GM12878 (cell line): ENCODE data around the gene SYNM. TPM values are rescaled to one million over a fixed set of nuclear protein-coding genes. Genes with fewer than 3 reads are reported as not detected.

Experiments used
- ATAC-seq: fragments of 200-7000 bp; cut with Tn5 transposase; 3 replicates; pipeline ENCODE4 v1.9.1; 2020; ENCODE audit warnings: mild to moderate bottlenecking, moderate library complexity
- BruUV-seq: library from RNA; stranded (reverse); fragments of 400-500 nt; replicated peaks from 2 replicates; lab custom pipeline; 2021; lab: Mats Ljungman, UMichigan
- CTCF ChIA-PET: fragments of 300-600 bp; sonication (Branson Sonifier 250); formaldehyde crosslinking; extraction: SDS; loops from one replicate; lab custom pipeline; 2021; ENCODE audit warnings: inconsistent platforms; lab: Yijun Ruan, JAX
- POLR2A ChIA-PET: fragments of 350-600 bp; formaldehyde crosslinking; extraction: SDS; loops from one replicate; lab custom pipeline; 2021; ENCODE audit warnings: inconsistent platforms; lab: Charles Lee
- RAD21 ChIA-PET: fragments of 300-600 bp; sonication (Branson Sonifier 250); formaldehyde crosslinking; loops from one replicate; lab custom pipeline; 2023; ENCODE audit warnings: antibody characterized with exemption; ENCODE audit not compliant: unreplicated experiment; lab: Charles Lee
- SMC1A ChIA-PET: fragments of 300-600 bp; sonication (Branson Sonifier 250); formaldehyde crosslinking; loops from one replicate; lab custom pipeline; 2023; ENCODE audit not compliant: unreplicated experiment, uncharacterized antibody; lab: Charles Lee
- DNase-seq: peaks from one replicate; pipeline ENCODE4 v3.0.0-alpha.2; 2011; ENCODE audit warnings: low read depth, low spot score
- FAIRE-seq: peaks from 3 replicates; lab custom pipeline; 2011; peaks lifted over from hg19 to GRCh38; lab: Jason Lieb, UNC
- H2AFZ ChIP-seq: 2 replicates; pipeline ENCODE4 v1.6.0; 2011; ENCODE audit warnings: low read depth, low read length, control low read depth; ENCODE audit not compliant: control insufficient read depth
- H3K27ac ChIP-seq: 2 replicates; pipeline ENCODE4 v1.5.1; 2011; ENCODE audit warnings: control low read depth; ENCODE audit not compliant: control insufficient read depth, insufficient read depth
- H3K27me3 ChIP-seq, 2 experiments: replicated peaks in 1 of 2; 2 replicates each; pipeline versions ENCODE4 v1.6.0 to v1.6.1; 2011; ENCODE audit warnings: low read length in 1 of 2; ENCODE audit not compliant: control insufficient read depth in 2 of 2, insufficient read depth in 2 of 2
- H3K36me3 ChIP-seq, 2 experiments: 2 replicates each; pipeline ENCODE4 v1.5.1; 2011; ENCODE audit warnings: low read length in 1 of 2; ENCODE audit not compliant: control insufficient read depth in 2 of 2, insufficient read depth in 2 of 2
- H3K4me1 ChIP-seq: 2 replicates; pipeline ENCODE4 v1.6.1; 2011; ENCODE audit warnings: mild to moderate bottlenecking, low read length, moderate library complexity, mixed read lengths; ENCODE audit not compliant: control insufficient read depth, insufficient read depth
- H3K4me2 ChIP-seq: 2 replicates; pipeline ENCODE4 v1.6.0; 2011; ENCODE audit warnings: control low read depth; ENCODE audit not compliant: control insufficient read depth, insufficient read depth
- H3K4me3 ChIP-seq: fragments of 200-600 bp; sonication (generic); 2 replicates; pipeline ENCODE4 v1.5.1; 2016
- H3K79me2 ChIP-seq: 2 replicates; pipeline ENCODE4 v1.6.0; 2011; ENCODE audit warnings: low read length; ENCODE audit not compliant: control insufficient read depth, insufficient read depth
- H3K9ac ChIP-seq: 2 replicates; pipeline ENCODE4 v1.8.0; 2011; ENCODE audit warnings: low read length, control low read depth, mixed read lengths; ENCODE audit not compliant: control insufficient read depth, insufficient read depth
- H3K9me3 ChIP-seq: replicated peaks from 3 replicates; pipeline ENCODE4 v1.5.1; 2011; ENCODE audit warnings: mild to moderate bottlenecking, low read length; ENCODE audit not compliant: control insufficient read depth, insufficient read depth
- H4K20me1 ChIP-seq: 2 replicates; pipeline ENCODE4 v1.6.0; 2011; ENCODE audit not compliant: control insufficient read depth, insufficient read depth
- CEBPZ ChIP-seq: fragments of 150-350 bp; IDR thresholded peaks from 2 replicates; pipeline ENCODE4 v1.6.1; 2016; ENCODE audit warnings: low read depth, low read length
- CTCF ChIP-seq, 3 experiments: IDR thresholded peaks in 2 of 3; conservative IDR thresholded peaks in 1 of 3; 2 replicates each; pipeline ENCODE4 v1.5.1; 2011; ENCODE audit warnings: low read depth in 3 of 3, low read length in 3 of 3, mild to moderate bottlenecking in 3 of 3, control low read depth in 2 of 3, moderate library complexity in 2 of 3, inconsistent platforms in 1 of 3, mixed read lengths in 1 of 3; ENCODE audit not compliant: control insufficient read depth in 2 of 3, insufficient read depth in 1 of 3; ENCODE audit errors: extremely low read depth in 1 of 3
- EGR1 ChIP-seq, 2 experiments: IDR thresholded peaks; 1 replicate in 1 of 2; 2 replicates in 1 of 2; pipeline ENCODE4 v1.6.1; 2011 to 2012; ENCODE audit warnings: low read depth in 2 of 2, low read length in 2 of 2, borderline replicate concordance in 1 of 2, mild to moderate bottlenecking in 1 of 2, moderate library complexity in 1 of 2
- MAX ChIP-seq: IDR thresholded peaks from 2 replicates; pipeline ENCODE4 v1.6.1; 2012; ENCODE audit warnings: low read depth, low read length, improper control_type of control experiment
- MXI1 ChIP-seq: fragments of 150-350 bp; IDR thresholded peaks from 2 replicates; pipeline ENCODE4 v1.6.1; 2011; ENCODE audit warnings: low read depth, mild to moderate bottlenecking, inconsistent platforms, low read length, improper control_type of control experiment
- POLR2AphosphoS5 ChIP-seq: IDR thresholded peaks from 2 replicates; pipeline ENCODE4 v1.6.1; 2011; ENCODE audit warnings: mild to moderate bottlenecking, low read length, inconsistent platforms
- RB1 ChIP-seq: fragments of 450-650 bp; formaldehyde crosslinking; IDR thresholded peaks from 2 replicates; pipeline ENCODE4 v1.6.1; 2017; ENCODE audit warnings: mild to moderate bottlenecking, borderline replicate concordance
- REST ChIP-seq: IDR thresholded peaks from 2 replicates; pipeline ENCODE4 v1.6.1; 2012; ENCODE audit warnings: mild to moderate bottlenecking, low read depth, low read length
- SKIL ChIP-seq: fragments of 450-650 bp; IDR thresholded peaks from 2 replicates; pipeline ENCODE4 v1.6.1; 2017; ENCODE audit warnings: mild to moderate bottlenecking, low read depth, inconsistent platforms; ENCODE audit not compliant: poor library complexity, severe bottlenecking
- SUZ12 ChIP-seq: fragments of 200-600 bp; sonication (generic); IDR thresholded peaks from one replicate; pipeline ENCODE4 v1.6.1; 2018; ENCODE audit warnings: antibody characterized with exemption, mild to moderate bottlenecking; ENCODE audit not compliant: unreplicated experiment
- WGBS: methylation state at CpG from one replicate; pipeline ENCODE4 v1.1.6; 2016; ENCODE audit warnings: low lambda C conversion rate; ENCODE audit not compliant: insufficient replicate concordance, insufficient coverage; ENCODE audit errors: missing lambda C conversion rate; 5-methylcytosine and 5-hydroxymethylcytosine counted together
- in situ Hi-C: fragments of 300-500 bp; cut with MboI; formaldehyde crosslinking; loops from 9 replicates; pipeline ENCODE4 v1.14.3; 2018; ENCODE audit warnings: mixed read lengths
- intact Hi-C: fragments of 100-400 bp; cut with micrococcal nuclease; formaldehyde crosslinking; loops from one replicate; pipeline ENCODE4 v1.14.2; 2022; ENCODE audit not compliant: unreplicated experiment
- polyA plus RNA-seq, 11 experiments: library from polyadenylated mRNA; depleted of rRNA in 4 of 11; unstranded in 6 of 11; stranded (reverse) in 5 of 11; fragments of >200 nt; fragmentation: Nextera tagmentation in 4 of 11; fragmentation: Illumina TruSeq in 1 of 11; extraction: Ambion mirVana in 4 of 11; extraction: Trizol in 1 of 11; gene quantifications; 1 replicate in 1 of 11; 2 replicates in 10 of 11; pipeline versions ENCODE4 v1.2.1 to v1.2.3, GENCODE V29; 2011 to 2016; ENCODE audit warnings: inconsistent platforms in 2 of 11, missing spikeins in 2 of 11, low read depth in 1 of 11
- total RNA-seq, 4 experiments: library from RNA; depleted of rRNA in 3 of 4; stranded (reverse); fragments of >200 nt in 3 of 4; fragmentation: Illumina TruSeq in 1 of 4; extraction: Trizol in 1 of 4; gene quantifications; 2 replicates each; pipeline versions ENCODE4 v1.2.1 to v1.2.3, GENCODE V29; 2013 to 2021

The SYNM gene
- total and polyA plus RNA-seq, 10 of the 15 experiments (the other 5 are each of a cell fraction or from before 2014, with no cell fraction given), result 0.05 to 1.1 (median 0.89) TPM; not detected in 1

GRCh38 chr15:99074446-99074845 lies 30.4 kb upstream of the SYNM start:
- no peak overlapping the region for H3K4me2 ChIP-seq
- no peak overlapping the region for H2AFZ ChIP-seq
- SMC1A ChIA-PET, result interaction anchor here (1.3 to 8.1 kb wide), 7 partner anchors 15 to 553 kb away, joined by 3 to 86 read pairs (median 12); no protein-coding TSS in a partner anchor
- H3K9me3 ChIP-seq, result no peaks in the 10 kb centered on the region; the same call in 2 of the 3 replicates
- H3K36me3 ChIP-seq, result no peaks in the 10 kb centered on the region
- H3K79me2 ChIP-seq, result no peaks in the 10 kb centered on the region
- H3K4me1 ChIP-seq, result peaks cover 7% of the 10 kb centered on the region
- POLR2A ChIA-PET, result interaction anchor here (0.6 kb wide), 1 partner anchor 817 kb away, joined by 3 read pairs; no protein-coding TSS in a partner anchor
- BruUV-seq, result no TSS peak
- H3K4me3 ChIP-seq, result no peak overlapping the region
- WGBS, result 52% methylated on average over 5 of the region's 5 CpGs
- CTCF ChIA-PET, result interaction anchor here (0.7 to 7.5 kb wide), 11 partner anchors 12 to 682 kb away, joined by 3 to 119 read pairs (median 15); no protein-coding TSS in a partner anchor
- intact Hi-C loops, result no loop called here
- in situ Hi-C loops, result loop anchor here (10.0 kb wide), 1 partner anchor 420 kb away; no protein-coding TSS in a partner anchor
- no peak for DNase-seq
- no peaks in the 10 kb centered on the region for H3K27me3 ChIP-seq
- no peak for FAIRE-seq
- H3K27ac ChIP-seq, result no peak overlapping the region
- RAD21 ChIA-PET, result interaction anchor here (1.5 to 4.8 kb wide), 6 partner anchors 17 to 294 kb away, joined by 5 to 53 read pairs (median 24); no protein-coding TSS in a partner anchor
- H3K9ac ChIP-seq, result no peak overlapping the region
- H4K20me1 ChIP-seq, result no peaks in the 10 kb centered on the region
- ATAC-seq, result no peak
- no peak for TF ChIP-seq REST
- TF ChIP-seq SKIL, result no peak
- TF ChIP-seq RB1, result no peak
- no peak for TF ChIP-seq CTCF (IDR thresholded peaks at IDR 0.05 in 2 of 3, conservative IDR thresholded peaks at IDR 0.05 in 1 of 3; ENCODE audit: control insufficient read depth in 2 of 3, extremely low read depth in 1 of 3, insufficient read depth in 1 of 3, low read depth in 3 of 3, low read length in 3 of 3)
- no peak for TF ChIP-seq MXI1
- no peak for TF ChIP-seq CEBPZ
- TF ChIP-seq MAX, result no peak
- no peak for TF ChIP-seq EGR1 (IDR thresholded peaks at IDR 0.05; ENCODE audit: borderline replicate concordance in 1 of 2, low read depth in 2 of 2, low read length in 2 of 2)
- TF ChIP-seq POLR2AphosphoS5, result no peak
- no peak for TF ChIP-seq SUZ12
